PC-3 (cell line): ENCODE data around the gene ESYT2. TPM values are rescaled to one million over a fixed set of nuclear protein-coding genes. Genes with fewer than 3 reads are reported as not detected.

ENCODE experiments used
- ATAC-seq: fragments of 200-7000 bp; cut with Tn5 transposase; 2 replicates; pipeline ENCODE4 v1.9.1; 2020; ENCODE audit warnings: mild to moderate bottlenecking, moderate library complexity
- BruUV-seq: library from RNA; stranded (reverse); fragments of 400-500 nt; replicated peaks from 2 replicates; lab custom pipeline; 2021; lab: Mats Ljungman, UMichigan
- CTCF ChIA-PET: fragments of 300-600 bp; sonication (Branson Sonifier 250); formaldehyde crosslinking; loops from one replicate; lab custom pipeline; 2022; ENCODE audit warnings: antibody characterized with exemption; lab: Charles Lee
- POLR2A ChIA-PET: fragments of 300-600 bp; sonication (Branson Sonifier 250); formaldehyde crosslinking; loops from one replicate; lab custom pipeline; 2022; ENCODE audit warnings: antibody characterized with exemption; ENCODE audit not compliant: unreplicated experiment; lab: Charles Lee
- DNase-seq: peaks from one replicate; pipeline ENCODE4 v3.0.0-alpha.2; 2015
- H2AFZ ChIP-seq: fragments of 300-600 bp; sonication (generic); 2 replicates; pipeline ENCODE4 v1.6.0; 2016; ENCODE audit warnings: antibody characterized with exemption, low read length
- H3F3A ChIP-seq: fragments of 300-600 bp; sonication (generic); one replicate; pipeline ENCODE4 v1.6.0; 2017; ENCODE audit warnings: antibody characterized with exemption, low read length, control low read depth, mild to moderate bottlenecking; ENCODE audit not compliant: unreplicated experiment
- H3K27ac ChIP-seq: fragments of 300-600 bp; sonication (generic); 2 replicates; pipeline ENCODE4 v1.5.1; 2016; ENCODE audit warnings: mild to moderate bottlenecking, low read length
- H3K27me3 ChIP-seq: fragments of 300-600 bp; sonication (generic); 2 replicates; pipeline ENCODE4 v1.6.1; 2016; ENCODE audit warnings: low read length, mixed read lengths
- H3K36me3 ChIP-seq: fragments of 300-600 bp; sonication (generic); 2 replicates; pipeline ENCODE4 v1.6.1; 2016; ENCODE audit warnings: low read depth, mixed run types, low read length, mixed read lengths
- H3K4me1 ChIP-seq: fragments of 300-600 bp; sonication (generic); 2 replicates; pipeline ENCODE4 v1.5.1; 2016; ENCODE audit warnings: low read length; ENCODE audit not compliant: insufficient read depth
- H3K4me2 ChIP-seq: fragments of 300-600 bp; sonication (generic); 2 replicates; pipeline ENCODE4 v1.6.0; 2016; ENCODE audit warnings: low read length
- H3K4me3 ChIP-seq: fragments of 300-600 bp; sonication (generic); 2 replicates; pipeline ENCODE4 v1.5.1; 2016; ENCODE audit warnings: mild to moderate bottlenecking, low read length, mixed read lengths
- H3K79me2 ChIP-seq: fragments of 300-600 bp; sonication (generic); 2 replicates; pipeline ENCODE4 v1.6.1; 2017; ENCODE audit warnings: low read length, mixed read lengths
- H3K9ac ChIP-seq: fragments of 300-600 bp; sonication (generic); 2 replicates; pipeline ENCODE4 v1.6.0; 2016; ENCODE audit warnings: mild to moderate bottlenecking, low read length
- H3K9me2 ChIP-seq: fragments of 300-600 bp; sonication (generic); replicated peaks from 2 replicates; pipeline ENCODE4 v1.6.1; 2016; ENCODE audit warnings: mixed run types, low read length, mixed read lengths
- H3K9me3 ChIP-seq: fragments of 300-600 bp; sonication (generic); 2 replicates; pipeline ENCODE4 v1.6.1; 2016; ENCODE audit warnings: low read length, mixed read lengths
- H4K20me1 ChIP-seq: fragments of 300-600 bp; sonication (generic); 2 replicates; pipeline ENCODE4 v1.6.1; 2016; ENCODE audit warnings: low read length, mixed read lengths
- EZH2 ChIP-seq: fragments of 300-600 bp; sonication (generic); IDR thresholded peaks from one replicate; pipeline ENCODE4 v1.6.1; 2017; ENCODE audit warnings: antibody characterized with exemption, mild to moderate bottlenecking, low read length; ENCODE audit not compliant: unreplicated experiment
- EZH2phosphoT487 ChIP-seq: fragments of 300-600 bp; sonication (generic); IDR thresholded peaks from 2 replicates; pipeline ENCODE4 v1.6.1; 2018; ENCODE audit warnings: mild to moderate bottlenecking, antibody characterized with exemption, low read length, borderline replicate concordance
- intact Hi-C: fragments of 100-400 bp; cut with micrococcal nuclease; formaldehyde crosslinking; loops from 2 replicates; pipeline ENCODE4 v1.9.0; 2023
- total RNA-seq: library from RNA; depleted of rRNA; stranded (reverse); fragments of >200 nt; gene quantifications from 2 replicates; pipeline ENCODE4 v1.2.3, GENCODE V29; 2014
- TF ChIP-seq, protein P1 (sequence below): fragments of 300-600 bp; sonication (generic); conservative IDR thresholded peaks from 2 replicates; pipeline ENCODE4 v1.5.1; 2017; ENCODE audit warnings: antibody characterized with exemption, low read depth, mild to moderate bottlenecking, low read length

Gene ESYT2
- total RNA-seq, 1 experiment from 2014 or later: 76.1 TPM

DNA sequence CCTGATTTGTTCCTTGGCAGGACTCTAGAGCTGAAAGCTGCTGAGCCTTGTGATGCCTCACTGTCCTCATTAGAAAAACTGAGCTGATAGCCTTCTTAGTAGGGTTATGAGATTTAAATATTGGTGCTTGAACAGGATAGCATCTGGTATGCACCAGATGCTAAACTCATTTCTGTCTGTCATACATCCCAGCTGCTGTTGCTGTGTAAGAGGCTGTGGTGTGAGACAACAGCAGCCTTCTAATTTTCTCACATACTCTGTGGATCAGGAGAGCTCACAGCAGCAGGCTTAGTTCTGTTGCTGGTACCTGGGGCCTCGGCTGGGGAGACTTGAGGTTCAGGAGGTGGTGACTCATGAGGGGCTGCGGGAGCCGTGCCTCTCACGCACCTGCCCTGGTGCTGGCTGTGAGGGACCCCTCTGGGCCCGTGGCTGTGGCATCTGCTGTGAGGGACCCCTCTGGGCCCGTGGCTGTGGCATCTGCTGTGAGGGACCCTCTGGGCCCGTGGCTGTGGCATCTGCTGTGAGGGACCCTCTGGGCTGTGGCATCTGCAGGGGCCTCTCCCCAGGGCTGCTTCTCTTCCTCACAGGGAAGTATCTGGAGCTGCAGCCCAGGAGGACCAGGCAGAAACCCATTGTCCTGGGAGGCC lies 39.6 kb upstream of the ESYT2 start:
- Histone ChIP-seq H4K20me1 (no peaks in the 10 kb centered on the region), H3K4me2 (no peak overlapping the region), H2AFZ (no peak overlapping the region), H3K4me1 (peaks cover 14% of the 10 kb centered on the region), H3K9me2 (no peaks in the 10 kb centered on the region), H3K36me3 (no peaks in the 10 kb centered on the region; the same call in 1 of the 2 replicates), H3K27ac (no peak overlapping the region), H3K9me3 (no peaks in the 10 kb centered on the region), H3K4me3 (no peak overlapping the region), H3K9ac (no peak overlapping the region), H3F3A (no peaks in the 10 kb centered on the region), H3K79me2 (peaks cover 32% of the 10 kb centered on the region), H3K27me3 (no peaks in the 10 kb centered on the region)
- POLR2A ChIA-PET: no interaction called here
- no peak for TF ChIP-seq EZH2phosphoT487
- TF ChIP-seq, protein P1, sequence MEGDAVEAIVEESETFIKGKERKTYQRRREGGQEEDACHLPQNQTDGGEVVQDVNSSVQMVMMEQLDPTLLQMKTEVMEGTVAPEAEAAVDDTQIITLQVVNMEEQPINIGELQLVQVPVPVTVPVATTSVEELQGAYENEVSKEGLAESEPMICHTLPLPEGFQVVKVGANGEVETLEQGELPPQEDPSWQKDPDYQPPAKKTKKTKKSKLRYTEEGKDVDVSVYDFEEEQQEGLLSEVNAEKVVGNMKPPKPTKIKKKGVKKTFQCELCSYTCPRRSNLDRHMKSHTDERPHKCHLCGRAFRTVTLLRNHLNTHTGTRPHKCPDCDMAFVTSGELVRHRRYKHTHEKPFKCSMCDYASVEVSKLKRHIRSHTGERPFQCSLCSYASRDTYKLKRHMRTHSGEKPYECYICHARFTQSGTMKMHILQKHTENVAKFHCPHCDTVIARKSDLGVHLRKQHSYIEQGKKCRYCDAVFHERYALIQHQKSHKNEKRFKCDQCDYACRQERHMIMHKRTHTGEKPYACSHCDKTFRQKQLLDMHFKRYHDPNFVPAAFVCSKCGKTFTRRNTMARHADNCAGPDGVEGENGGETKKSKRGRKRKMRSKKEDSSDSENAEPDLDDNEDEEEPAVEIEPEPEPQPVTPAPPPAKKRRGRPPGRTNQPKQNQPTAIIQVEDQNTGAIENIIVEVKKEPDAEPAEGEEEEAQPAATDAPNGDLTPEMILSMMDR: no peak
- CTCF ChIA-PET: no interaction called here
- intact Hi-C loops: no loop called here
- no peak for DNase-seq
- ATAC-seq: no peak
- BruUV-seq: no TSS peak

DNA sequence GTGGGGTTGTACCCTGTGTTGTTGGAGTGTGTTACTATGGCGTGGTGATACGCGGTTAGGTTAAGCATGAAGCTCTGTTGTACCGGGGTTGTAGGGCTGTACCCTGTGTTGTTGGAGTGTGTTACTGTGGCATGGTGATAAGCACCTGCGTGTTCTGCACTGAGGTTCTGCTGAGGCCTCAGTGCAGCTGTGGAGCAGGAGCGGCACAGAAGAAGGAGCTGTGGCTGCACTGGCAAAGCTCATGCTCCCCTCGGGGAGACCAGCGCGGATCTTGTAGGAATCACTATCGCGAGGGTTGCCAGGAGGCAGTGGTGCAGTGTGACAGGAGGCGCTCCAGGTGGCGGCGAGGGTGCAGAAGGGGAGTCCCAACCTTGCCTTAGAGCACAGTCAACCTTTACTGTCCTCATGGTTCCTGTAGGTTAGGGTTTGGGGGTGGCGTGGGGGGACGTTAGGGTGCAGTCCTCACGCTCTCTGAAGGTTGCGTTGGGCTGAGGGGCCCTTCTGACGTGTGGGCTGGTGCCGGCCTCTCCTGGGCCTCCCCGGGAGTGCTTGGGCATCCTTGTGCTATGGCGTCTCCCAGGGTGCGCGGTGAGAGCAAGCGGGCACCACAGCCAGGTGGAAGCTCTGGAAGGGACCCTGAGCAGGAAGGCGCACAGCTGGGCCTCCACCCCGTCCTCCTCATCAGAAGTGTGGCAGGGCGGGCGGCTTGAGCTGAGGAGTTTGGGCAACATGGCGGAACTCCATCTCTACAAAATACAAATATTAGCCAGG lies 38.1 kb upstream of the ESYT2 start:
- Histone ChIP-seq H3K4me2 (no peak overlapping the region), H3K79me2 (peaks cover 32% of the 10 kb centered on the region), H3K9me2 (no peaks in the 10 kb centered on the region), H2AFZ (no peak overlapping the region), H3K4me3 (no peak overlapping the region), H3K9me3 (no peaks in the 10 kb centered on the region), H3K36me3 (no peaks in the 10 kb centered on the region; the same call in 1 of the 2 replicates), H3K27ac (no peak overlapping the region), H4K20me1 (no peaks in the 10 kb centered on the region), H3F3A (no peaks in the 10 kb centered on the region), H3K27me3 (no peaks in the 10 kb centered on the region), H3K4me1 (peaks cover 14% of the 10 kb centered on the region), H3K9ac (no peak overlapping the region)
- DNase-seq: no peak
- ChIA-PET POLR2A (no interaction called here), CTCF (no interaction called here)
- ATAC-seq: no peak
- no TSS peak for BruUV-seq
- TF ChIP-seq, protein P1: no peak
- TF ChIP-seq EZH2 (no peak), EZH2phosphoT487 (no peak)
- intact Hi-C loops: no loop called here

DNA sequence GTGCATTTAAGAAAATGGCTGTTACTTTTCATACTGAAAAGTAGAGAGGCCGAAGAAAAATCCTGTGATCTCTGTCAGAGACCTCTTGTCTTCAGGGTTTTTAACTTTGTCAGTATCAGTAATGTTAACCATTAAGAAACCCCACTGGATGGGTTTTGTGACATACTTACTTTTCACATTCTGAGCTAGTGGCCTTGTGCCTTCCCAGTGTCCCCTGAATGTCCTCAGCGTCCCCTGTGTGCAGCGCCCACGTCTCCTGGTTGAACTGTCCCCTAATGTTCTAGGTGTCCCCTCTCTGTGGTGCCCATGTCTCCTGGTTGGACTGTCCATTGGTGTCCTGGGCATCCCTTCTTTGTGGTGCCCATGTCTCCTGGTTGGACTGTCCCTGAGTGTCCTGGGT lies 36.7 kb upstream of the ESYT2 start:
- Histone ChIP-seq H4K20me1 (no peaks in the 10 kb centered on the region), H3K4me2 (no peak overlapping the region), H2AFZ (no peak overlapping the region), H3K36me3 (no peaks in the 10 kb centered on the region; the same call in 1 of the 2 replicates), H3K27me3 (no peaks in the 10 kb centered on the region), H3F3A (no peaks in the 10 kb centered on the region), H3K9me2 (no peaks in the 10 kb centered on the region), H3K79me2 (peaks cover 46% of the 10 kb centered on the region), H3K9ac (no peak overlapping the region), H3K4me1 (peaks cover 14% of the 10 kb centered on the region), H3K4me3 (no peak overlapping the region), H3K9me3 (no peaks in the 10 kb centered on the region), H3K27ac (no peak overlapping the region)
- ATAC-seq (no peak), DNase-seq (no peak)
- ChIA-PET CTCF (no interaction called here), POLR2A (no interaction called here)
- intact Hi-C loops: no loop called here
- no TSS peak for BruUV-seq
- TF ChIP-seq EZH2: no peak
- TF ChIP-seq, protein P1: no peak
- TF ChIP-seq EZH2phosphoT487: no peak
